Effector memory CD4-positive, alpha-beta T cell (primary cell): ENCODE results near the gene KIF1A.

Experiments used
- DNase-seq, 3 donors: peaks; one replicate each; pipeline ENCODE4 v3.0.0-alpha.2; 2020
- H3K27ac ChIP-seq: 2 replicates; pipeline ENCODE4 v1.7.0; 2013; ENCODE audit warnings: mild to moderate bottlenecking, low read length, moderate library complexity; ENCODE audit not compliant: insufficient read depth, poor library complexity, severe bottlenecking
- H3K27me3 ChIP-seq: replicated peaks from 2 replicates; pipeline ENCODE4 v1.7.0; 2013; ENCODE audit warnings: mild to moderate bottlenecking, low read length; ENCODE audit not compliant: insufficient read depth, control insufficient read depth, poor library complexity, severe bottlenecking
- H3K36me3 ChIP-seq: 2 replicates; pipeline ENCODE4 v1.7.0; 2013; ENCODE audit warnings: mild to moderate bottlenecking, low read length, moderate library complexity; ENCODE audit not compliant: control insufficient read depth, insufficient read depth
- H3K4me1 ChIP-seq: 2 replicates; pipeline ENCODE4 v1.7.0; 2013; ENCODE audit warnings: low read length, mild to moderate bottlenecking; ENCODE audit not compliant: control insufficient read depth, insufficient read depth, poor library complexity, severe bottlenecking
- H3K4me3 ChIP-seq: 2 replicates; pipeline ENCODE4 v1.7.0; 2013; ENCODE audit warnings: low read length, low read depth, mild to moderate bottlenecking; ENCODE audit not compliant: insufficient read depth, poor library complexity, severe bottlenecking
- H3K9me3 ChIP-seq: 2 replicates; pipeline ENCODE4 v1.7.0; 2013; ENCODE audit warnings: mild to moderate bottlenecking, low read length, moderate library complexity; ENCODE audit not compliant: control insufficient read depth

The KIF1A gene

DNA sequence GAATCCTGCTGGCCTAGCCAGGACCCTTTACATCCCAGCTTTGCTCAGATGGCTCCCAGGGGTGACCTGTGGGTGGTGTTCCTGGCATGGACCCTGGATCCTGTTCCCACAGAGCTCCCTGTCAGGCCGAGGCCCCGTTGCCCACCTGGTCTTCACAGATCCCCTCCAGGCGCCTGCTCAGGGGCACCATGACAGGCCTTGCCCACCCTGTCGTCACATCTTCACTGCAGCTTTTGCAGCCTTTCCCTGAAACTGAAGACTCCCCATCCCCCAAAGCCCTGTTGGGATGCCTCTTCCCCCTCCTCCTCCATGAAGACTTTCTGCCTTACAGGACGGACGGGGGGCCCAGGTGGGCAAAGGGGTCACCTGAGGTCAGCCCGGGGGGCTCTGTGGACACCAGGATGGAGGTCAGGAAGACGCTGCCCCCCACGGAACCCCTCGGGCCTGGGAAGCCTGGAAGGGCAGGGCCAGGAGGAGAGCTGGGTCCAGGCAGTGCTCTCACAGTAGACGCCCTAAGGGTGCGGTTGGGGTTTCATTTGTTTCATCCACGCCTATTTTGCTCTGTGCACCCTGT is 13.0 kb upstream of the KIF1A start:
- Histone ChIP-seq H3K27me3 (no peaks in the 10 kb centered on the region), H3K36me3 (no peaks in the 10 kb centered on the region), H3K27ac (no peak overlapping the region), H3K4me3 (no peak overlapping the region), H3K9me3 (no peaks in the 10 kb centered on the region), H3K4me1 (peaks cover 11% of the 10 kb centered on the region)
- no peak for DNase-seq

DNA sequence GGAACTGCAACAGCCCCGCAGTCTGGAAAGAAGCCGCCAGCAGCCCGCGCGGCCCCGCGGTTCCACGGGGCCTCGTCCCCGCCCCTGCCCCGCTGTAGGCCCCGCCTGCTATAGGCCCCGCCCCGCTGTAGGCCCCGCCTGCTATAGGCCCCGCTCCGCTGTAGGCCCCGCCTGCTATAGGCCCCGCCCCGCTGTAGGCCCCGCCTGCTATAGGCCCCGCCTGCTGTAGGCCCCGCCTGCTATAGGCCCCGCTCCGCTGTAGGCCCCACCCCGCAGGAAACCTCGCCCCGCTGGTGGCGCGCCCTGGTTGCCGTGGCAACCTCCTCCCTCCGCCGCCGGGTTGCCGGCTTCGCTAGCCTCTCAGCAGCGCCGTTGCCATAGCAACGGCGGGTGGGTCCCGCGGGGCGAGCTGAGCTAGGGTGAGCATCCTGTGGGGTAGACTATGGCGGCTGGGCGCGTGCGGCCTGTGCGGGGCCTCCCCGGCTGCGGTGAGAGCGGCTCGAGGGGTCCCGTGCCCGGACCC is 12.2 kb upstream of the KIF1A start:
- H3K27ac ChIP-seq, result no peak overlapping the region
- H3K9me3 ChIP-seq, result no peaks in the 10 kb centered on the region
- no peaks in the 10 kb centered on the region for H3K27me3 ChIP-seq
- H3K36me3 ChIP-seq, result no peaks in the 10 kb centered on the region
- H3K4me3 ChIP-seq, result peak overlapping the region; percentile 16
- DNase-seq, result peak; percentile 97 to 100 (median 98)
- peaks cover 11% of the 10 kb centered on the region for H3K4me1 ChIP-seq

DNA sequence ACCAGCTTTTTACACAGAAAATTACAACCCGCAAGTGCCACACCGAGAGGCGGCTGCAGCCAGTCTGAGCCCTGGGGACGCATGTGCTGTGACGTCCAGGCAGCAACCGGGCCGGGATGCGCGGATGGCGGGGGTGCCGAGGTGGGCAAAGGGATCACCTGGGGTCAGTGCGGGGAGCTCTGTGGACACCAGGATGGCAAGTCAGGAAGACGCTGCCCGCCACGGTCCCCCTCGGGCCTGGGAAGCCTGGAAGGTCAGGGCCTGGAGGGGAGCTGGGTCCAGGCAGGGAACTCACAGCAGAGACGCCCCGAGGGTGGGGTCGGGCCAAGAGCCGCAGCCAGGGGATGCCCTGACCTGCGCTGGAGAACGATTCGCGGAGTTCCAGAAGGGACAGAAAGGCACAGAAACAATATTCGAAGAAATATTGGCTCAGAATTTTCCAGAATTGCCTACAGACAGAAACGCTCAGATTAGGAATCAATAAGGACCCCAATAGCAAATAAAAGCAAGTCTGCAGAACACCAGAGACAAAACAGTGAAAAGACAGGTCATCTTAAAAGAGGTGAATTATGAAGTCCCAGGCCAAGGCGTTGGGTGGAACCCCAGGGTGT is 11.7 kb upstream of the KIF1A start:
- no peak for DNase-seq
- Histone ChIP-seq H3K36me3 (no peaks in the 10 kb centered on the region), H3K27ac (no peak overlapping the region), H3K27me3 (no peaks in the 10 kb centered on the region), H3K9me3 (no peaks in the 10 kb centered on the region), H3K4me3 (peak overlapping the region; percentile 16), H3K4me1 (peaks cover 11% of the 10 kb centered on the region)

- no peaks in the 10 kb centered on the region for H3K9me3 ChIP-seq
- peaks cover 16% of the 10 kb centered on the region for H3K27me3 ChIP-seq
- H3K36me3 ChIP-seq, result no peaks in the 10 kb centered on the region
- H3K4me1 ChIP-seq, result peaks cover 9% of the 10 kb centered on the region
- no peak overlapping the region for H3K4me3 ChIP-seq
- no peak overlapping the region for H3K27ac ChIP-seq
- DNase-seq, result no peak
Observed at GRCh38 chr2:240825476-240825875, 5.5 kb upstream of the KIF1A start.

DNA sequence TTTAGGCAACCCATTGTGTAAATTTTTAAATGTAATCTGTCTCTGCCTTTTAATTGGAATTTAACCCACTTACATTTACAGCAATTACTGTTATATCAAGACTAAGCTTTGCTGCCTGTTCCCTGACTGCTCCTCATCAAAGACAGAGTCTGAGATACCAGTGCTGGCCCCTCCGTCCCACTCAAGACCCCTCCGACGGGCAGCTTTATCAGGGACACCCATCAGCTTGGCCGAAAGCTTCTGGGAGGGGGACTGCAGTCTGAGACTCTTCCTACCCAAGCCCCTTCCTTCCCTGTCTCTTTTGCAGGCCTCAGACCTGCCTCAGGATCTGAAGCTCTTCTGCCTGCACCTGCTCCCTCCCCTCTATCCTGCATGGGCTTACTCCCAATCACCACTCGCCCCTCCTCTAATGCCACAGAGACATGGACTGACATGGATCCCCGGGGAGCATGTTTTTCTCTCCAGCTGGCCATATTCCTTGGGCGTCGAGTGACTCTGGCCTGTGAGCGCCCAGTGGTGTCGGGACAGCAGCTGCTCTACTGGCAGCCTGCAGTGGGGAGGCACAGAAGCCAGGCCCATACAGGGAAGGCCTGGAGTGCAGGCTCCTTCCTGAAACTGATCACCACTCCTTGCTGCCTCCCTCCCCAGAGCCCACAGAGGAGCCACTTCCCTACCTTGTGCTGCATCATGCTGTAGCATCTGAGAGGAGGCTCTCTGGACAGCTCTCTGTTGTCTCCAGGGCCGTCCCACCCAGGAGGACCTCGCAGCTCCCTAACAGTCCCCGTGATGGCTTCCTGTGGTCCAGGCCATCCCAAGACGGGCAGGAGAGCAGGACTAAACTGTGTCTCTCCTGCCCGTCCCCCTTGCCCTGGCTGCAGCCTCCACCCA is 3.7 kb upstream of the KIF1A start:
- DNase-seq, result no peak
- no peak overlapping the region for H3K27ac ChIP-seq
- H3K4me3 ChIP-seq, result no peak overlapping the region
- H3K4me1 ChIP-seq, result peaks cover 17% of the 10 kb centered on the region
- peaks cover 31% of the 10 kb centered on the region for H3K27me3 ChIP-seq
- no peaks in the 10 kb centered on the region for H3K36me3 ChIP-seq
- H3K9me3 ChIP-seq, result no peaks in the 10 kb centered on the region

- no peak for DNase-seq
- H3K27me3 ChIP-seq, result peaks cover 36% of the 10 kb centered on the region
- no peak overlapping the region for H3K4me3 ChIP-seq
- H3K27ac ChIP-seq, result no peak overlapping the region
- H3K9me3 ChIP-seq, result no peaks in the 10 kb centered on the region
- no peaks in the 10 kb centered on the region for H3K36me3 ChIP-seq
- H3K4me1 ChIP-seq, result peaks cover 17% of the 10 kb centered on the region
Observed at GRCh38 chr2:240822280-240822847, 2.3 kb upstream of the KIF1A start.

DNA sequence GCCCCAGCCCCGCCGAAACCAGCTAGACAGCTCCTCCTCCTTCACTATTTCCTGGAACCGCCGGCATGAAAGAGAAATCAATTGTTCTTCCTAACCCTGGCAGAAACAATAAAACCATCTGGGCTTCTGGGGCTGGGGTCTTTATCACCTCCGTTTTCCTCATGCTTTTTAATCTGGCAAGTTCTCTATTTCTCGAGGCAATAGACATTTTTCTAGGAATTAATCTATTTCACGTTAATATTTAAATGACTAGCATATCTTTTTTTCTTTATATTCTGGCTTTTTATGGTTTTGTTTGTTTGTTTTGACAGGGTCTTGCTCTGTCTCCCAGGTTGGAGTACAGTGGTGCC is 1.4 kb upstream of the KIF1A start:
- H3K9me3 ChIP-seq, result no peaks in the 10 kb centered on the region
- H3K27me3 ChIP-seq, result peaks cover 36% of the 10 kb centered on the region
- H3K4me3 ChIP-seq, result no peak overlapping the region
- no peak for DNase-seq
- H3K27ac ChIP-seq, result no peak overlapping the region
- peaks cover 17% of the 10 kb centered on the region for H3K4me1 ChIP-seq
- no peaks in the 10 kb centered on the region for H3K36me3 ChIP-seq

- Histone ChIP-seq H3K36me3 (no peaks in the 10 kb centered on the region), H3K27ac (no peak overlapping the region), H3K27me3 (peaks cover 36% of the 10 kb centered on the region), H3K4me3 (no peak overlapping the region), H3K9me3 (no peaks in the 10 kb centered on the region), H3K4me1 (peaks cover 17% of the 10 kb centered on the region)
- DNase-seq, result no peak
Observed at GRCh38 chr2:240820607-240821428, 799 bp upstream of the KIF1A start.

GRCh38 chr2:240819126-240819857 is 727 bp downstream of the KIF1A start:
- Histone ChIP-seq H3K27me3 (peaks cover 33% of the 10 kb centered on the region), H3K27ac (no peak overlapping the region)

More at GRCh38 chr2:240819126-240819857, 727 bp downstream of the KIF1A start:
- Histone ChIP-seq H3K4me3 (peak overlapping the region; percentile 39), H3K4me1 (peaks cover 17% of the 10 kb centered on the region), H3K36me3 (no peaks in the 10 kb centered on the region), H3K9me3 (no peaks in the 10 kb centered on the region)
- DNase-seq, result no peak
